ENCODE measurements around the gene AP1G2. TPM values are rescaled to one million over a fixed set of nuclear protein-coding genes. Genes with fewer than 3 reads are reported as not detected.

The AP1G2 gene
- polyA plus RNA-seq, 4 donors = 80.4 to 376 (median 181) TPM

GRCh38 chr14:23545740-23546365, 21.7 kb downstream of the AP1G2 start:
- Histone ChIP-seq H3K36me3 (ENCODE audit: control insufficient read depth in 3 of 3, insufficient read depth in 2 of 3, low read depth in 1 of 3, low read length in 3 of 3) (no peaks in the 10 kb centered on the region), H3K4me3 (ENCODE audit: low read depth in 1 of 3, low read length in 3 of 3) (no peak overlapping the region), H3K4me1 (ENCODE audit: control insufficient read depth in 3 of 3, insufficient read depth in 2 of 3, low read depth in 1 of 3, low read length in 2 of 3) (peaks cover 0 to 20% (median 0%) of the 10 kb centered on the region in 3 donors), H3K9me3 (ENCODE audit: control insufficient read depth in 2 of 2, insufficient read depth in 1 of 2, low read depth in 1 of 2, low read length in 1 of 2) (no peaks in the 10 kb centered on the region), H3K27me3 (ENCODE audit: control insufficient read depth in 3 of 3, insufficient read depth in 3 of 3, low read length in 3 of 3) (peaks cover 0 to 19% (median 4%) of the 10 kb centered on the region in 3 donors), H3K27ac (ENCODE audit: low read depth in 1 of 3, low read length in 2 of 3) (no peak overlapping the region)
- FAIRE-seq (no peak), DNase-seq (no peak)
- 81 to 85% (median 84%) methylated on average over 4 of the region's 4 CpGs for WGBS, 3 donors

GRCh38 chr14:23544511-23545447, 22.8 kb downstream of the AP1G2 start:
- WGBS, 3 donors = 33 to 46% (median 43%) methylated on average over 25 of the region's 25 CpGs
- H3K27ac ChIP-seq (ENCODE audit: low read depth in 1 of 3, low read length in 2 of 3) = no peak overlapping the region

GRCh38 chr14:23543403-23543802, 24.2 kb downstream of the AP1G2 start:
- no peak overlapping the region for H3K27ac ChIP-seq (ENCODE audit: low read depth in 1 of 3, low read length in 2 of 3)
- H3K36me3 ChIP-seq (ENCODE audit: control insufficient read depth in 3 of 3, insufficient read depth in 2 of 3, low read depth in 1 of 3, low read length in 3 of 3) = no peaks in the 10 kb centered on the region
- H3K4me3 ChIP-seq (ENCODE audit: low read depth in 1 of 3, low read length in 3 of 3) = no peak overlapping the region
- FAIRE-seq (no peak), DNase-seq (no peak)
- WGBS, 3 donors = 93 to 97% (median 97%) methylated on average over 5 of the region's 5 CpGs
- H3K4me1 ChIP-seq (ENCODE audit: control insufficient read depth in 3 of 3, insufficient read depth in 2 of 3, low read depth in 1 of 3, low read length in 2 of 3) = peaks cover 0 to 15% (median 0%) of the 10 kb centered on the region in 3 donors
- peaks cover 0 to 2% (median 0%) of the 10 kb centered on the region in 3 donors for H3K27me3 ChIP-seq (ENCODE audit: control insufficient read depth in 3 of 3, insufficient read depth in 3 of 3, low read length in 3 of 3)
- no peaks in the 10 kb centered on the region for H3K9me3 ChIP-seq (ENCODE audit: control insufficient read depth in 2 of 2, insufficient read depth in 1 of 2, low read depth in 1 of 2, low read length in 1 of 2)

More at GRCh38 chr14:23544511-23545447, 22.8 kb downstream of the AP1G2 start:
- FAIRE-seq (no peak), DNase-seq (peak; percentile 53 to 70)
- H3K4me3 ChIP-seq (ENCODE audit: low read depth in 1 of 3, low read length in 3 of 3) = no peak overlapping the region
- no peaks in the 10 kb centered on the region for H3K9me3 ChIP-seq (ENCODE audit: control insufficient read depth in 2 of 2, insufficient read depth in 1 of 2, low read depth in 1 of 2, low read length in 1 of 2)
- no peaks in the 10 kb centered on the region for H3K36me3 ChIP-seq (ENCODE audit: control insufficient read depth in 3 of 3, insufficient read depth in 2 of 3, low read depth in 1 of 3, low read length in 3 of 3)
- peaks cover 0 to 12% (median 0%) of the 10 kb centered on the region in 3 donors for H3K4me1 ChIP-seq (ENCODE audit: control insufficient read depth in 3 of 3, insufficient read depth in 2 of 3, low read depth in 1 of 3, low read length in 2 of 3)
- H3K27me3 ChIP-seq (ENCODE audit: control insufficient read depth in 3 of 3, insufficient read depth in 3 of 3, low read length in 3 of 3) = peaks cover 0 to 9% (median 0%) of the 10 kb centered on the region in 3 donors

- peaks cover 0 to 3% (median 0%) of the 10 kb centered on the region in 3 donors for H3K36me3 ChIP-seq (ENCODE audit: control insufficient read depth in 3 of 3, insufficient read depth in 2 of 3, low read depth in 1 of 3, low read length in 3 of 3)
- no peak overlapping the region for H3K4me3 ChIP-seq (ENCODE audit: low read depth in 1 of 3, low read length in 3 of 3)
- H3K4me1 ChIP-seq (ENCODE audit: control insufficient read depth in 3 of 3, insufficient read depth in 2 of 3, low read depth in 1 of 3, low read length in 2 of 3) = peaks cover 0 to 15% (median 0%) of the 10 kb centered on the region in 3 donors
- H3K27ac ChIP-seq (ENCODE audit: low read depth in 1 of 3, low read length in 2 of 3) = no peak overlapping the region
- H3K9me3 ChIP-seq (ENCODE audit: control insufficient read depth in 2 of 2, insufficient read depth in 1 of 2, low read depth in 1 of 2, low read length in 1 of 2) = no peaks in the 10 kb centered on the region
- DNase-seq (no peak), FAIRE-seq (no peak)
- H3K27me3 ChIP-seq (ENCODE audit: control insufficient read depth in 3 of 3, insufficient read depth in 3 of 3, low read length in 3 of 3) = no peaks in the 10 kb centered on the region
- WGBS, 3 donors = 76 to 81% (median 77%) methylated on average over 5 of the region's 5 CpGs
These were observed 25.3 kb downstream of the AP1G2 start for GRCh38 chr14:23542261-23542660.

- FAIRE-seq = no peak
These were observed 27.5 kb downstream of the AP1G2 start for GRCh38 chr14:23540141-23540469.

GRCh38 chr14:23539248-23540140, 28.1 kb downstream of the AP1G2 start:
- H3K4me1 ChIP-seq (ENCODE audit: control insufficient read depth in 3 of 3, insufficient read depth in 2 of 3, low read depth in 1 of 3, low read length in 2 of 3) = peaks cover 0 to 6% (median 0%) of the 10 kb centered on the region in 3 donors
- FAIRE-seq = no peak

More at GRCh38 chr14:23540141-23540469, 27.5 kb downstream of the AP1G2 start:
- Histone ChIP-seq H3K36me3 (ENCODE audit: control insufficient read depth in 3 of 3, insufficient read depth in 2 of 3, low read depth in 1 of 3, low read length in 3 of 3) (peaks cover 0 to 6% (median 0%) of the 10 kb centered on the region in 3 donors), H3K27me3 (ENCODE audit: control insufficient read depth in 3 of 3, insufficient read depth in 3 of 3, low read length in 3 of 3) (no peaks in the 10 kb centered on the region), H3K27ac (ENCODE audit: low read depth in 1 of 3, low read length in 2 of 3) (no peak overlapping the region), H3K9me3 (ENCODE audit: control insufficient read depth in 2 of 2, insufficient read depth in 1 of 2, low read depth in 1 of 2, low read length in 1 of 2) (no peaks in the 10 kb centered on the region), H3K4me3 (ENCODE audit: low read depth in 1 of 3, low read length in 3 of 3) (no peak overlapping the region), H3K4me1 (ENCODE audit: control insufficient read depth in 3 of 3, insufficient read depth in 2 of 3, low read depth in 1 of 3, low read length in 2 of 3) (peaks cover 0 to 12% (median 0%) of the 10 kb centered on the region in 3 donors)
- WGBS, 3 donors = 86 to 90% (median 89%) methylated on average over 4 of the region's 4 CpGs
- no peak for DNase-seq

GRCh38 chr14:23538785-23539184, 28.8 kb downstream of the AP1G2 start:
- 56 to 69% (median 68%) methylated on average over 7 of the region's 7 CpGs for WGBS, 3 donors
- Histone ChIP-seq H3K4me1 (ENCODE audit: control insufficient read depth in 3 of 3, insufficient read depth in 2 of 3, low read depth in 1 of 3, low read length in 2 of 3) (peaks cover 0 to 3% (median 0%) of the 10 kb centered on the region in 3 donors), H3K27me3 (ENCODE audit: control insufficient read depth in 3 of 3, insufficient read depth in 3 of 3, low read length in 3 of 3) (no peaks in the 10 kb centered on the region), H3K9me3 (ENCODE audit: control insufficient read depth in 2 of 2, insufficient read depth in 1 of 2, low read depth in 1 of 2, low read length in 1 of 2) (no peaks in the 10 kb centered on the region), H3K27ac (ENCODE audit: low read depth in 1 of 3, low read length in 2 of 3) (no peak overlapping the region), H3K36me3 (ENCODE audit: control insufficient read depth in 3 of 3, insufficient read depth in 2 of 3, low read depth in 1 of 3, low read length in 3 of 3) (peaks cover 0 to 14% (median 0%) of the 10 kb centered on the region in 3 donors), H3K4me3 (ENCODE audit: low read depth in 1 of 3, low read length in 3 of 3) (no peak overlapping the region)
- FAIRE-seq = no peak
- DNase-seq = no peak

More at GRCh38 chr14:23539248-23540140, 28.1 kb downstream of the AP1G2 start:
- DNase-seq = peak; percentile 36 to 55
- H3K27ac ChIP-seq (ENCODE audit: low read depth in 1 of 3, low read length in 2 of 3) = no peak overlapping the region
- H3K27me3 ChIP-seq (ENCODE audit: control insufficient read depth in 3 of 3, insufficient read depth in 3 of 3, low read length in 3 of 3) = no peaks in the 10 kb centered on the region
- H3K36me3 ChIP-seq (ENCODE audit: control insufficient read depth in 3 of 3, insufficient read depth in 2 of 3, low read depth in 1 of 3, low read length in 3 of 3) = peaks cover 0 to 10% (median 0%) of the 10 kb centered on the region in 3 donors
- H3K4me3 ChIP-seq (ENCODE audit: low read depth in 1 of 3, low read length in 3 of 3) = no peak overlapping the region
- 41 to 46% (median 41%) methylated on average over 10 of the region's 10 CpGs for WGBS, 3 donors
- no peaks in the 10 kb centered on the region for H3K9me3 ChIP-seq (ENCODE audit: control insufficient read depth in 2 of 2, insufficient read depth in 1 of 2, low read depth in 1 of 2, low read length in 1 of 2)

Measured in small intestine (tissue), 7 donors.